HG02571 (cell line): ENCODE results near the gene CNTN2.

Experiments used
- ATAC-seq: cut with Tn5 transposase; IDR thresholded peaks from one replicate; pipeline ENCODE4 v1.9.1; 2021; ENCODE audit warnings: mild to moderate bottlenecking, moderate library complexity; ENCODE audit not compliant: unreplicated experiment

Gene CNTN2

DNA sequence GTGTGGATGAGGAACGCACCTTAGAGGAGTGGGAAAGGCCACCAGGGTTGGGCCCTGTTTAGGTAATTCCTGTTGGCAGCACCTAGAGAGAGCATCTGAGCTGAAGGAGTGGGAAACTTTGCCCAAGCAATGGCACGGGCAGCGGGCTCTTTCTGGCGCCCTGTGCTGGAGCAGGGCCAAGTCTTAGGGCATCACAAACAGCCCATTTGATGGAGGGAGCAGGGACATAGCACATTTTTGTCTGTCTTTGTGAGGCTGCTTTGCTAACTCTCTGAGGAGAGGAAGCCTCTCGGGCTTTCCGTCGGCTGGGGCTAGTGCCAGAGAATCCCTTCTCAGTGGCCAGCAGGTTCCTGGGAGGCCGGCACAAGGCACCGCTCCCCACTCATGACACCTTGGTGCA, 22.5 kb upstream of the CNTN2 start:
- ATAC-seq: no peak

DNA sequence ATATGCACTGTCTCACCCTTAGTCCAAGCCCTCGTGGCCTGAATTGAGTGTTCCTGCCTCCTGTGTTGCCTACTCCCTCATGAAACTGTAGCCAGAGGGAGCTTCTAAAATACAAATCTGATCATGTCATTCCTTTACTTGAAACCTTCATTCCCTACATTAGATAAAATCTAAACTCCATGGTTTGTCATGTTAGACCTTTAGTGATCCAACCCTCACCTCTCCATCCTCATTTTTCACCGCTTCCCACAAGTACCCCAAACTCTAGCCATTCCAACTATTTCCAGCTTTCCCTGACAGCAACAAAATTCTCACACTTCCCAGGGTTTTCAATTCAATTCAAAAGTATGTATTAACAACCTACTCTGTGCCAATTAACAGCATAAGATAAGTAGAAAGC, 18.3 kb upstream of the CNTN2 start:
- ATAC-seq: no peak

DNA sequence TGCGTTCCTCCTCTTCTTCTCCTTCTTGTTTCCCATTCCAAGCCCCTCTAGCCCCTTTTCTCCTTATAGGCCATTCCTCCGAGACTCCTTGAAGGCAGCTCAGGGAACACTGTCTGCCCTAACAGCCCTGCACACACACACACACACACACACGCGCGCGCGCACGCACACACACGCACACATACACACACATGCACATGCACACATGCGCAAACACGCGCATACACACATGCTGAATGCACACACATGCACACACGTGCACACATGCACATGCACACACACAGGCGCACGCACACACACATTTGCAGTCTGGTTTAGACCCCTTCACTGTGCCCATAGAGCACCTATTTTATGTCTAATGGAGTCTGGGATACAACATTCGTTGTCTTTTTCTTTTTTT, 17.8 kb upstream of the CNTN2 start:
- ATAC-seq: no peak

DNA sequence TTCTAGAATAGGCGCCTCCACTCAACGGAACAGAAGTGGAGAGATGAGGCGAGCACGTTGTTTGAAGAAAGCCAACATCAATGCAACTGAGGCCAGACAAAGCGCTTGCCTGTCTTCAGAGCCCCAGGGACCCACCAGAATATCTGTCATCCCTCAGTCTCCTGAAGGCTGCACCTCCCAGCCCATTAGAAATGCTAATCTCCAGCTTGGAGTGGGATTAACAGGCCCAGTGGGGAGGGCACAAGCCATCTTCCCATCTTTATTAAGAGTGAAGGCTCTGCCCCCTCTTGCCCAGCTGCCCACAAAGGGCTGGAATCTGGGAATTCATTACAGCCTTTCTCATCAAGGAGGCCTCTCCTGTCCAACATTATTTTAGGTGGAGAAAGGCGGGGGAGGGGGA, 16.8 kb upstream of the CNTN2 start:
- ATAC-seq: no peak

DNA sequence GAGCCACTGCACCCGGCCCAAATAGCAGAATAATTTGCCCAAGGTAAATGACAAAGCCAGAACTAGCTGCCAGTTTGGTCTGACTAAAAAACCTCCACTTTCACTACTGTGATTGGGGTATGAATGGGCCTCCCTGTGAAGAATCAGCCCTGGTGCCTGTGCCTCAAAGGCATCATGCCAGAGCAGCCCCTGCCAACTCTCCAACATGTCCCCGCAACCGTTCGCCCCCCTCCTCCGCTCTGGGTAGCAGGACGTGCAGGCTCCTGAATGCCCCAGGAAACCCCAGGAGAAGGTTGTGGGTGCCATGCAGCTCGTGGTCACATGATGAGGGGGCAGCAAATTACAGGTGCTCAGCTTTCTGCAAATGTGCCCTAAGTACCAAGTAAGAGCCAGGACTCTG, 14.6 kb upstream of the CNTN2 start:
- ATAC-seq: no peak

DNA sequence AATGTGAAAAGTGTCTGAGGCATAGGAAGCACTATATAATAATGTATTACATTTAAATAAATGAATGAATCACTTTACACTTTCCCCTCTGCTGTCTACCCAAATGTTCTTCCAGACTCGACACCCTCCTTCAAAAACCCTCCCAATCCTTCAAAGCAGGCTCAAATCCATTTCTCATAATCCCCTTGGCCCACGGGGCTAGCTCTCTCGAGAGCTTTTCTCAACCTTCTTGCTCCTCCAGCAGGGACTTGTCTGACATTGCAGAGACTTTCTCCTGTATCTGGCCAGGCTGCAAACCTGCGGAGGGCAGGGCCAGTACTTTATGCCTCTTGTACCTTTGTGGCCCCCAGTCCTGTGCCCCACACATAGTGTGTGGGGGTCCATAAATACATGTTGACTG, 14.1 kb upstream of the CNTN2 start:
- ATAC-seq: no peak

DNA sequence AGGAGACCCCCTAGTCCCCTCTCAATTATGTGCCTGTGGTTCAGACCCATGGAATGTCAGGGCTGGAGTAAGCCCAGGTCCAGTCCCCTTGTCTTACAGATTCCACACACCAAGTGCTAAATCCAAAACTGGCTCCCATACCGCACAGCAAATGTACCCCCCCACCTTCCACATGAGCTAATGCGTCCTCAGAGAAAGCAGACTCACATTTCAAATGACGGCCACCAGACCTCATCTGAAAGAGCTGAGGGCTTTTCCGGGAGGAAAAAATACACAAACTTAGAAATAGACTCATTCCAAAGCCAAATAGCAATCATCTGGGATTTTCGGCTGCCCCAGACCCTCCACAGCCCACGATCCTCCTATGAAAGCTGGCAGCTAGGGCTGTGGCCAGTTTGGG, 12.8 kb upstream of the CNTN2 start:
- no peak for ATAC-seq

DNA sequence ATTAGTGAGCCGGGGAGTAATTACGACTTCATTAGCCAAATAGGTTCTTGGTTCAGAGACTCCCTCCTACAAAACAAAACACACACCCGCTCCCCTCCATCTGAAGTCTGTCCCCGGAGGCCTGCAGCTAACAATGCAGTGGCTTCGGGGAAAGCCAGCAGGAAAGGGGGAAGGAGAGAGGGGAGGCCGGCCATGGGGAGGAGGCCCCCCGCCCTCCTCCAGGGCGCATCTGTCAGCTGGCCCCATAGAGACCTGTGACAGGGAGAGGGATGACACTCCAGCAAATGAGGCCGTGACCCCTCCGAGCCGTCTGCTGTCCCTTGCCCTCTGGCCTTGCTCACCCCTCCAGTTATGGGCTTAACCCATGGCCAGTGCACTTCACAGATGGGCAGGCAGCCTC, 12.1 kb upstream of the CNTN2 start:
- ATAC-seq: no peak

DNA sequence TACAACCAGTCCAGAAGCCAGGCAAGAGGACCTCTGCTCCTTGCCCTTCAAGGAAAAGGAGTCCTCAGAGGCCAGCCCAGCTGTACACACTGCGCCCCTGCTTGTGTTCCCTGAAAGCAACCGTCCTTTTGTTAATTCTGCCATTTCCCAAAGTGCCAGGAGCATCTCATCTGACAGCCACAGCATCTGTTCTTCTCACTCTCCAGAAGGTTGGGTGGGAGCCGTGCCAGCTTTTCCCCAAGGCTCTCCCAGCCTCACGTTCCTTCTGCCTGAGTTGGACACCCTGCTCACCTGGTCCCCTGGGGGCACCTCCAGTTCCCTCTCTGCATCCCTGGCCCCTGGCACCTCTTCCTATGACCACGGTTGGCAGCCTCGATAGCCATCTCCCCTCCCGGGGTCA, 10.5 kb upstream of the CNTN2 start:
- no peak for ATAC-seq

DNA sequence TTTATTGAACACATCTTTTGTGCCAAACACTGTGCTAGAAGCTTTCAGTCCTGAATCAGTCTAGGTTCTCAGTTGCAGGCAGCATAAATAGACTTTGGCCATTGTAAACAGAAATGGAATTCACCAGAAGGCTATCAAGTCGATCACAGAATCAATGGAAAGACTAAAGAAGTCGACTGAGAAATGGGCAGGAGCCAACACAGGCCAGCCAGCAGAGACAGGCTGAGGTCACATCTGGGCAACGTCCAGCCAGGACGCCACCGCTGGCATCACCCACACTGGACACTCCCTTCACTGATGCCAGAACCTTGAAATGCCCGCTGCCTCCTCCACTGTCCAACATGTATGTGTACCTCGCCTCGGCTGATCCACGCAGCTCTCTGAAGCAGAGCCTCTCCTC, 5.5 kb upstream of the CNTN2 start:
- ATAC-seq: no peak

DNA sequence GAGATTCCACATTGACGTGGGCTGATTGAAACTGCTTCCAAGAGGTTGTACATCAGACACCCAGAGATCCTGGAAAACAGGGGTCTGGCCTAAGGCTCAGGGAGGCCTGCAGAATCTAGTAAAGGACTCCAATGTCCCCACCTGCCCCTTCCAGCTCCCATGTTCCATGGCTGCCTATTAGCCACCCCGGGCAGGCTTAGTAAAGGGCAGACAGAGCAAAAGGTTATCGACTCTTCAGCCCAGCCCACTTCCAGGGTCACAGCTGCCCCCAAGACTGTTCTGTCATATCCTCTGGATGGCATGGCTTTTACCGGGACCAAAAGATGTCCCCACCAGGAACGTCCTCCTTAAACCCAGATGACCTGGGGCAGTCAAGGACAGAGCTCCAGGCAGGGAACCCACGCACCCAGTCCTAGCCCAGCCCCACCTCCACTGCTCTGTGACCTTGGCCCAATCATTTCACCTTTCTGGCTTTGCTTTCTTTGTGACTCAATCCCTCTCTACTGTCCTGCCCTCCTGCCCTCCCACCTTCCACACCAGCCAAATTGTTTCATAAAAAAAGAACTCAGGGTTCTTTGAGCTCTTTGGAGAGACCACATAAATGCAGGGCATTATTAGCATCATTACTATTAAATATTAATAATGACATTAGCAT, 4.8 kb upstream of the CNTN2 start:
- ATAC-seq: no peak

DNA sequence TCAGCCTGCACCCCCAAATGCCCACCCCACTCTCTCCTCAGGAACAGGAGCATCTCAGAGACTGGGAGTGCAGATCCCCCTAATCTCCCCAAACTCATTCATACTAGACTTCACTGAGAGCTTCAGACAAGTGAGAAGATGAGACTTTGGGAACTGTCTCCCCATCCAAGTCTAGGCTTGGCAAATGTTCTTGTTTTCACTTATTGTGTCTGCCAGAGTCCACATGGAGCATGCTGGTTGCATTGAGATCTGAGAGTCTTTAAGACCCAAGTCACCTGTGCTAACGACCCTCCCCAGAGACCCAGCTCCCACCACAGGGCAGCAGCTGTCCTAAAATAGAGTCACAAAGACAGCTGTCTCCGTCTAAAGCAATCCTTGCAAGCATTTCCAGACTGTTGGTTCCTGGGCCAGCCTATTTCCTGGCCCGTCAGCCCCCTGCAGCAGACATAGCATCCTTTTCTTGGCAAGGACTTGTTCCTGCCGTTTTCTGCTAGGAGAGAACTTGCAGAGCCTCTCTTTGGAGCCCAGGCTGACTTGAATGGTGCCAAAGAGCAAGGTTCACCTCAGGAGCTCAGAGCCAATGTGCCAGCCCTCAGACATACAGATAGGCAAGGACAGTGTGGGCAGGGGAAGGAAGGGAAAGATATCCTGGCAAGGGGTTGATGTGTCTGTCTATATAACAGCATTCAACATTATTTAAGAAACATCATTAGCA, 1.9 kb upstream of the CNTN2 start:
- ATAC-seq: no peak

DNA sequence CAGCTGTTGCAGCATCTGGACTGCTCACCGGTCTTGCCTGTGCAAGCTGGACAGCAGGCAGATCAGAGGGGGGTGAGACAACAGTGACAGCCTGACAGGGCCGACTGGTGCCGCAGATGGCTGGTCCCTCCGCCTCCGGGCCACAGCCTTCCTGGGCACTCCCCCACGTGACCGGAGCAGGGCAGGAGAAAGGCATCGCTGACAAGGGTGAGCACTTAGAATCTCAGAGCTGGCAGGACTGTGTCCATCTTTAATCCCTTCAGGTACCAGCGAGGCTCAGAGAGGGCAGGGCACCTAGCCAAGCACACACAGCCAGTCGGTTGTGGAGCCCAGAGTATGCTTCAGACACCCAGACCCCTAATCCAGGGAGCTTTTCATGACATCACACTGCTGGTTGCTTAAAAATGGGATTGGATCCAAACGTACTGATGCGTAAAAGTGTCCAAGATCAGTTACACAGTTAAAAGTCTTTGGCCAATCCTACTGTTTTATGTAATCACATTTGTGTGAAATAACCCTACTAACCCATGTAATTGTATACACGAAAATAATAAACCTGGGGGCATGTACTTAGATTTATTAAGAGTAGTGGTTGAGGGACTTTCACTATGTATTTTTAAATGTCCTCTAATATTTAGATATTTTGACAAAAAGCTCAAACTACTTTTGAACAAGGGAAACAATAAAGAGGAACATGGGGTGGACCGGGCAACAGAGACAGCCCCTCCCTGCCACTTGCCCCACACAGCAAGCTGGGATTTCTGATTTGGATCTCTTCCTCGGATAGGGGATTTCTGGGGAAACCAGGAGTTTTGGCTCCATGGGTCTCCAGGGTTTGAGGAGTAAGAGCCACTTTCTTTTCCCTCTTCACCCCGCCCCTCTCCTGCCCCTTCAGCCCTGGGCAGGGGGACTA, 758 bp upstream of the CNTN2 start:
- no peak for ATAC-seq

DNA sequence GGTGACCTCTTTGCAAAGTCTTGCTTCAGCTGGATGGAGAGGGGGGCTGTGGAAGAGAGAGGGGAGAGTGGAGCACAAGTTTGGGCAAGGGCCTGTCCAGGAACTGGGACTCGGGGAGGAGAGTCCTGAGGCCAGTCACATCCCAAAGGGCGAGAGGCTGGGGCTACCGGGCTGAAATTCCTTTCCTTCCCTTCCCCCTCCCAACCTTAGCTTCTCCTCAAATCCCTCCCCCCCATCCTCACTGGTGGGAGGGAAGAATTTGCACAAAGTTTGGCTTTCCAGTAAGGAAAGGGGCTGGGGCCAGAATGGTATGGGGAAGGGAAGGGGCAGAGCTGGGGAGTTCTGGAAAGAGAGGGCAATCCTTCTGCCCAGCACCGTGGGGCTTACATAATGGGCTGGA, 854 bp downstream of the CNTN2 start:
- no peak for ATAC-seq

DNA sequence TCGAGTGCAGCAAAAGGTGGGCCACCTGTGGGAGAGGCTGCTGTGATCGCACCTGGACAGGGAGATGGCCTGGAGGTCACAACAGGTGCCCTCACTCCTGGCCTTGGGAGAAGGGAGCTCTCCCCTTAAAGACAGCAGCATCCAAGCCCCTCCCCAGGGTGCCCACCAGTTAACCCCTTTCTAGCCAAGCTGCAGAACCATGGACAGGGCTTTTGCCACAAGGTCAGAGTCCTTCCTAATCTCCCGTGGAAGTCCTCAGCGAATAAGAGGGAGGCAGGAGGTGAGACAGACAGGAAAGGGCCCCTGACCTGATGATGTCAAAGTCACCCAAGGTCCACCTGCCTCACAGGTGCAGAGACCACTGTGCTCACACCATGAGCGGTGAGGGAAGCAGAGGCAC, 1.7 kb downstream of the CNTN2 start:
- ATAC-seq: no peak

DNA sequence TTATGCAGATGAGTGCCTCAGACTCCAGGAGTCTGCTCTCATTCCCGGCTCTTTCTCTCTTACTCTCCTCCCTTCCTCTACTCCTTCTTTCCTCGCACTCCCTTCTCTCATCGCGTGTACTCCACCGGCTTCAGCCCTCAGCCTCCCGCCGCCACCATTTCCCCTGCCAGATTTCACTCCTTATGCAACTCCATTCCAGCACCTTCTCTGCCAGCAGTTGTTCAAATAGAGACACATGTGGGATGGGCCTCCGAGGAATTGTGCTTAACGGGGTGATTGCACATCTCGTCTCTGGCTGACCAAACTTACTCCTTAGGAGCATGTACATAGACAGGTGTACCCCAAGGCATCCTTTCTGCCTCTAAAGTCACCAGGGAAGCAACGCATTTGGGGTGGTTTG, 2.1 kb downstream of the CNTN2 start:
- no peak for ATAC-seq

DNA sequence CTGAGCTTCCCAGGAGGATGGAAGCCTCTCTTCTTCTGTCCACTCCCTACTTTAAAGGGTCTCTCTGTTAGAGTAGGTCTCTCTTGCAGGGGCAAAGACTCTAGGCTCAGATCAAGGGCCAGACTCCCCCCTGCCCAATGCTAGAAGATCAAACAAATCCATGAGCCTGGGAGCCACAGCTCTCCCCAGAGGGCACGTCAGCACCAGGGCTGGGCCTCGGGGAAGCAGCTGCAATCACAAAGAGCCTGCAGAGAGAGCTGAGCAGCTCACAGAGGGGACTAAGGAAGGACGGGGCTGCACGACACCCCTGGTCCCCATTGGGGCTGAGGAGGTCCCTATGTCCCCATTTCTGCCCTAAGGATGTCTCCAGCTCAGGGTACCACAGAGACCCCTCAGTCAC, 3.9 kb downstream of the CNTN2 start:
- no peak for ATAC-seq

DNA sequence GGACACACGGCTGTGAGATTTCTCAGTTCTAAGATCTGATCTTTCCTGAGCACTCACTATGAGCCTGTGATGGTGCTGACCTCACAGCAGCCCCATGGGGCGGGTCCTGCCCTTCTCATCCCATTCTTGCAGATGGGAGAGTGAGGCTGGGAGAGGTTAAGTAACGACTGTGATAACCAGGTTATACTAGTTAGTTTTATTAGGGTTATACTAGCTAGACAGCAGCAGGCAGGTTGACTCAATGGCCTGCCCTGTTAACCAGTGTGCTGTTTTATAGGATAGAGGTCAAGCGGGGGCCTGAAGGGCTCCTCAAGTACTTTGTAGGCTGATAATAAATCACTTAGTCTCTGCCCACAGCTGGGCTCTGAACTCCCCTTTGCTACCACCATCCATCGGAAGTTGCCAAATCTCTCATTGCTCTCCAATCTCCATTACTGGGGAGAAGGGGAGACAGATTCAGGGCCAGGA, 4.8 kb downstream of the CNTN2 start:
- no peak for ATAC-seq

DNA sequence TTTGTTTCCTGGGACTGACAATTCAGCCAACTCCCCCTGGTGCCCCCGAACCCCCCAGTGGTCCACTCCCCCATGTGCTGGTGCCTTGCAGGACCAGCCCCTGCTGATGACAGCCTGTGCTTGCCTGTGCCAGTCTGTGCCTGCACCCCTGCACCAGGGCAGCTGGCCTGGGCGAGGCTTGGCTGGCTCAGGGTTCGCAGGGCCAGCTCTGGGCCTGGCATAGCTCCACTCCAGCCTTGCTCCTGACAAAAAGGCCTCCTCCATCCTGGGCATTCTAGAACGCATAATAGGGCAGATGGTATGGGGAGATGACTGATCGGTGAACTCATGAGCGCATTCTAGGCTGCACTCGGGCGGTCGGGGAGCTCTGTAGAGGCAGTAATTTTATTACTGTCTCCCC, 5.4 kb downstream of the CNTN2 start:
- no peak for ATAC-seq

DNA sequence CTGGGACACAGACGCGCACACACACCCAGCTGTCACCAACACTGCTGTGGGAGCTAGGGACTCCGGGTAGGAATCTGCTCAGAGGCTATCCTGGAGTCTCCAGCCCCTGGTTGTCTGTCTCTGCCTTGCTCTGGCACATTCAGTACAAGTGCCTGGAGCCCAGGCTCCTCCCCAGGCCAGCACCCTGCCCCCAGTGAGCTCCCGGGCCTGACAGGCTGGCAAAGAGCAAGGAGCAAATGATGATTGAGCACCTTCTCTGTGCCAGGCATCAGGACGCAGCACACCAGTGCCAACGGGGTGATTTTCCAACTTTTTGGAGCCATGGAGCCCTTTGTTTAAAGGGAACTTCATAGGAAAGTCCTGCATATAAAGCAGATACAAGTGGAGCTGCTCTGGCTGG, 6.5 kb downstream of the CNTN2 start:
- no peak for ATAC-seq

DNA sequence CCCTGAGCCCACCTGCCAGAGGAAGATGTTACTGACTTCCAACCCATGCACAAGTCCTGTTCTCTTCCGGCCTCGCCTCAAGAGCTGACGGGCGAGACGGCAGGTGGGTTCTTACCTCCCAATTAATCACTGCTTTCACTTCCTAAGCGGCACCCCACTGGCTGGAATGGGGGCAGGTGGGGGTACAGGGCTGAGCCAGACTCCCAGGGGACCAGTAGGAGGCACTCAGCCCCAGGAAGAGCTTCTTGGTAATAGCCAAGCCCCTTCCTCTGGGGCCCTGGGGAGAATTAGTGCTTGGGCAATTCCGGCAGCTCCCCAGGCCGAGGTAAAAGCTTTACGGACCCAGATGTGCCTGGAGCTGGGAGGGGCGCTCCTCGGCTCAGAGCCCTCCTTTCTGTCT, 9.7 kb downstream of the CNTN2 start:
- no peak for ATAC-seq

DNA sequence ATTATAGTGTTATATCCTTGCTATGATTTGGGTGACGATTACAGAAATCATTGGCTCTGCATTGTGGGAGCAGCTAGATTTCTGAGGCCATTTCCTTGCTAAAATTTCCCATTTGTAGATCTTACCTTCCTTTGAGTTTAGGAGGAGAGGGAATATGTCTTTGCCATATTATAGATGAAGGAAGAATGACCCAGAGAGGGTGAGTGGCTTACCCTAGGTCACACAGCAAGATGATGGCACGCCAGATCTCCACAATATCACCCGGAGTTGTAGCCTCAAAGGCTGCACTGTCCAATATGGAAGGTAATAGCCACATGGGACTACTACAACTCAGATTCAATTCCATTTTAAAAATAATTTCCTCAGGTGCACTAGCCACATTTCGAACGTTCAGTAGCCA, 10.3 kb downstream of the CNTN2 start:
- no peak for ATAC-seq
